T1000 (cell line): ENCODE measurements around the gene CLHC1.
"Not testable (repeated sequence)": the region's sequence is repeated elsewhere in the genome, so short reads cannot be mapped to it uniquely, and the experiment has no call there.

Experiments used
- DNase-seq: peaks from one replicate; lab custom pipeline; 2025; ENCODE audit warnings: mixed read lengths; lab: John Stamatoyannopoulos, UW

Gene CLHC1

GRCh38 chr2:55152475-55153412 lies 79.3 kb downstream of the CLHC1 start:
- DNase-seq, result no peak

- no peak for DNase-seq
Observed at GRCh38 chr2:55151733-55152433, 80.2 kb downstream of the CLHC1 start.

GRCh38 chr2:55150834-55151233 lies 81.3 kb downstream of the CLHC1 start:
- DNase-seq, result no peak

- no peak for DNase-seq
Observed at GRCh38 chr2:55148269-55148668, 83.8 kb downstream of the CLHC1 start.

GRCh38 chr2:55147531-55147930 lies 84.6 kb downstream of the CLHC1 start:
- no peak for DNase-seq

- no peak for DNase-seq
Observed at GRCh38 chr2:55147041-55147440, 85.1 kb downstream of the CLHC1 start.

GRCh38 chr2:55146263-55146662 lies 85.8 kb downstream of the CLHC1 start:
- DNase-seq, result no peak

- no peak for DNase-seq
Observed at GRCh38 chr2:55144922-55145820, 86.9 kb downstream of the CLHC1 start.

GRCh38 chr2:55143706-55144105 lies 88.4 kb downstream of the CLHC1 start:
- not testable (repeated sequence) for DNase-seq

- no peak for DNase-seq
Observed at GRCh38 chr2:55142518-55142917, 89.6 kb downstream of the CLHC1 start.

GRCh38 chr2:55141572-55142413 lies 90.3 kb downstream of the CLHC1 start:
- DNase-seq, result no peak

- no peak for DNase-seq
Observed at GRCh38 chr2:55140316-55141219, 91.5 kb downstream of the CLHC1 start.

GRCh38 chr2:55139305-55139704 lies 92.8 kb downstream of the CLHC1 start:
- DNase-seq, result no peak

GRCh38 chr2:55138882-55139229 lies 93.2 kb downstream of the CLHC1 start:
- DNase-seq, result no peak

- DNase-seq, result no peak
Observed at GRCh38 chr2:55138014-55138881, 93.8 kb downstream of the CLHC1 start.

- DNase-seq, result no peak
Observed at GRCh38 chr2:55137024-55137958, 94.8 kb downstream of the CLHC1 start.

- no peak for DNase-seq
Observed at GRCh38 chr2:55136138-55136541, 96.0 kb downstream of the CLHC1 start.

- DNase-seq, result no peak
Observed at GRCh38 chr2:55135491-55135890, 96.6 kb downstream of the CLHC1 start.
